CD14-positive monocyte (primary cell): ENCODE measurements around the gene CAMK4. TPM values are rescaled to one million over a fixed set of nuclear protein-coding genes. Genes with fewer than 3 reads are reported as not detected.

ENCODE experiments used
- DNase-seq, 3 donors: peaks; one replicate each; pipeline ENCODE4 v3.0.0-alpha.2; 2011 to 2022
- H2AFZ ChIP-seq: 2 replicates; pipeline ENCODE4 v1.6.0; 2012; ENCODE audit warnings: mild to moderate bottlenecking, low read depth, low read length, inconsistent platforms; ENCODE audit not compliant: insufficient read depth, poor library complexity, severe bottlenecking
- H3K27ac ChIP-seq, 2 donors: 1 replicate in 1 of 2; 2 replicates in 1 of 2; pipeline ENCODE4 v1.5.1; 2012 to 2013; ENCODE audit warnings: low read length in 2 of 2, control low read depth in 1 of 2, inconsistent platforms in 1 of 2, low read depth in 1 of 2, mild to moderate bottlenecking in 1 of 2
- H3K27me3 ChIP-seq, 2 donors: one replicate each; pipeline versions ENCODE4 v1.6.0 to v1.6.1; 2011 to 2013; ENCODE audit warnings: low read length in 2 of 2; ENCODE audit not compliant: control insufficient read depth in 2 of 2, insufficient read depth in 2 of 2
- H3K36me3 ChIP-seq, 2 donors: replicated peaks in 1 of 2; 1 replicate in 1 of 2; 2 replicates in 1 of 2; pipeline versions ENCODE4 v1.5.1 to v1.6.1; 2012 to 2013; ENCODE audit warnings: low read length in 2 of 2, control low read depth in 1 of 2, inconsistent platforms in 1 of 2, mild to moderate bottlenecking in 1 of 2; ENCODE audit not compliant: insufficient read depth in 2 of 2, control insufficient read depth in 1 of 2
- H3K4me1 ChIP-seq, 2 donors: 1 replicate in 1 of 2; 2 replicates in 1 of 2; pipeline versions ENCODE4 v1.5.1 to v1.6.1; 2012 to 2013; ENCODE audit warnings: low read length in 2 of 2, control low read depth in 1 of 2, inconsistent platforms in 1 of 2, mild to moderate bottlenecking in 1 of 2, moderate library complexity in 1 of 2; ENCODE audit not compliant: insufficient read depth in 2 of 2, control insufficient read depth in 1 of 2
- H3K4me2 ChIP-seq: replicated peaks from 2 replicates; pipeline ENCODE3; 2012; ENCODE audit warnings: low read length, moderate library complexity, mild to moderate bottlenecking; ENCODE audit not compliant: poor library complexity, severe bottlenecking; ENCODE audit errors: extremely low read depth
- H3K4me3 ChIP-seq, 3 experiments: fragments of 200-600 bp in 1 of 3; sonication (generic) in 1 of 3; replicated peaks in 1 of 3; 1 replicate in 2 of 3; 2 replicates in 1 of 3; pipeline ENCODE4 v1.5.1; 2011 to 2013; ENCODE audit warnings: low read length in 3 of 3, mild to moderate bottlenecking in 3 of 3, control low read depth in 2 of 3, low read depth in 2 of 3, inconsistent platforms in 1 of 3, moderate library complexity in 1 of 3
- H3K79me2 ChIP-seq: 2 replicates; pipeline ENCODE4 v1.6.0; 2012; ENCODE audit warnings: mild to moderate bottlenecking, control low read depth, inconsistent platforms, low read length, moderate library complexity; ENCODE audit not compliant: insufficient read depth
- H3K9ac ChIP-seq: 2 replicates; pipeline ENCODE4 v1.6.0; 2017; ENCODE audit warnings: low read length, mild to moderate bottlenecking; ENCODE audit not compliant: insufficient read depth, poor library complexity, severe bottlenecking
- H3K9me3 ChIP-seq, 2 donors: replicated peaks in 1 of 2; 1 replicate in 1 of 2; 2 replicates in 1 of 2; pipeline versions ENCODE4 v1.5.1 to v1.6.1; 2012 to 2013; ENCODE audit warnings: low read length in 2 of 2, control low read depth in 1 of 2; ENCODE audit not compliant: control insufficient read depth in 1 of 2, insufficient read depth in 1 of 2
- H4K20me1 ChIP-seq: 2 replicates; pipeline ENCODE4 v1.6.0; 2012; ENCODE audit warnings: mild to moderate bottlenecking, low read length, control low read depth, moderate library complexity; ENCODE audit not compliant: insufficient read depth
- H3K27ac Mint-ChIP-seq, 7 donors: one replicate each; pipeline ENCODE4 v1.8.0; 2020; ENCODE audit warnings: mild to moderate bottlenecking in 7 of 7, mixed read lengths in 7 of 7, moderate library complexity in 6 of 7, inconsistent platforms in 2 of 7
- H3K27me3 Mint-ChIP-seq, 3 donors: one replicate each; pipeline ENCODE4 v1.8.0; 2021 to 2022; ENCODE audit warnings: low read depth in 3 of 3, mild to moderate bottlenecking in 3 of 3, mixed read lengths in 3 of 3, moderate library complexity in 3 of 3, inconsistent platforms in 1 of 3
- H3K36me3 Mint-ChIP-seq, 2 donors: one replicate each; pipeline ENCODE4 v1.8.0; 2020; ENCODE audit warnings: mixed read lengths in 2 of 2, inconsistent platforms in 1 of 2, mild to moderate bottlenecking in 1 of 2
- H3K4me1 Mint-ChIP-seq: one replicate; pipeline ENCODE4 v1.8.0; 2020; ENCODE audit warnings: mild to moderate bottlenecking, mixed read lengths
- H3K4me3 Mint-ChIP-seq, 2 donors: one replicate each; pipeline ENCODE4 v1.8.0; 2020; ENCODE audit warnings: mild to moderate bottlenecking in 2 of 2, mixed read lengths in 2 of 2, moderate library complexity in 1 of 2
- H3K9me3 Mint-ChIP-seq, 7 donors: one replicate each; pipeline ENCODE4 v1.8.0; 2020 to 2022; ENCODE audit warnings: mixed read lengths in 7 of 7, mild to moderate bottlenecking in 6 of 7, moderate library complexity in 6 of 7, inconsistent platforms in 2 of 7
- CTCF ChIP-seq: fragments of 200-600 bp; IDR thresholded peaks from one replicate; pipeline ENCODE4 v1.8.0; 2022; ENCODE audit warnings: antibody characterized with exemption, mild to moderate bottlenecking
- WGBS: methylation state at CpG from one replicate; pipeline ENCODE4 v1.1.5; 2013; ENCODE audit warnings: missing lambda C conversion rate; ENCODE audit not compliant: insufficient coverage; 5-methylcytosine and 5-hydroxymethylcytosine counted together
- intact Hi-C, 2 donors: fragments of 100-400 bp; cut with micrococcal nuclease; formaldehyde crosslinking; loops; one replicate each; pipeline versions ENCODE4 v1.15.0 to v1.15.1; 2023
- polyA plus RNA-seq, 3 donors: library from polyadenylated mRNA; depleted of rRNA in 1 of 3; unstranded in 2 of 3; stranded (reverse) in 1 of 3; fragments of 300-500 nt in 2 of 3; fragments of >200 nt in 1 of 3; fragmentation: Illumina TruSeq in 2 of 3; gene quantifications; 1 replicate in 2 of 3; 2 replicates in 1 of 3; pipeline ENCODE4 v1.2.3, GENCODE V29; 2012 to 2021

Gene CAMK4
- polyA plus RNA-seq, 3 donors: 0.24 to 0.28 TPM; not detected in 1

- no CpG with 5 or more reads among the region's 2 CpGs for WGBS
- Histone ChIP-seq H3K36me3 (no peaks in the 10 kb centered on the region), H3K27ac (no peak overlapping the region), H3K79me2 (no peaks in the 10 kb centered on the region), H3K4me3 (no peak overlapping the region), H3K9ac (no peak overlapping the region), H3K4me1 (no peaks in the 10 kb centered on the region), H3K9me3 (no peaks in the 10 kb centered on the region), H3K4me2 (no peak overlapping the region), H4K20me1 (no peaks in the 10 kb centered on the region), H3K27me3 (no peaks in the 10 kb centered on the region), H2AFZ (no peak overlapping the region)
- no peaks in the 10 kb centered on the region for H3K4me1 Mint-ChIP-seq
- H3K4me3 Mint-ChIP-seq: no peak overlapping the region
- DNase-seq: no peak
- H3K36me3 Mint-ChIP-seq: no peaks in the 10 kb centered on the region
- intact Hi-C loops: no loop called here
- no peak for TF ChIP-seq CTCF
- H3K27me3 Mint-ChIP-seq: no peaks in the 10 kb centered on the region
- H3K9me3 Mint-ChIP-seq: peaks cover 0 to 3% (median 0%) of the 10 kb centered on the region in 7 donors
- no peak overlapping the region for H3K27ac Mint-ChIP-seq
Measured at GRCh38 chr5:111262153-111262552, 38.0 kb downstream of the CAMK4 start.

DNA sequence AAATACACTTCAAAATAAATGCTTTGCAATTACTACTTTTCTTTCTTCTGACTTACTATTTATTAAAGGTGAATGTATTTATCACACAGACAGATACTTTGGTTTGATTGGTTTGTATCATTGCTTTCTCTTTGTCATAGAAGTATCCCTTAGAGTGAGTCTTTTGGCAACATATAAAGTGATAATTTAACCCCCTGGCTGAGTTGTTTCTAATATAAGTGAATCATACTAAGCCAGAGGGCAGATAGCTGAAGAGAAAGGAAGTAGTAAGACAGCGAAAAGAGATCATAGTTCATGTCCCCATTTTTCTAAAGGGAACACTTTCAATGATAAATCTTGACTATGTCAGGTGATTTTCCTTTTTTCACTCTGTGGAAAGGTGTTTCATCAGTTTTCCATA is 38.6 kb downstream of the CAMK4 start:
- Histone ChIP-seq H3K36me3 (no peaks in the 10 kb centered on the region), H3K4me3 (no peak overlapping the region), H3K79me2 (no peaks in the 10 kb centered on the region), H3K9ac (no peak overlapping the region), H3K27me3 (no peaks in the 10 kb centered on the region), H3K4me1 (no peaks in the 10 kb centered on the region), H3K4me2 (no peak overlapping the region), H4K20me1 (no peaks in the 10 kb centered on the region), H3K27ac (no peak overlapping the region), H2AFZ (no peak overlapping the region), H3K9me3 (no peaks in the 10 kb centered on the region)
- intact Hi-C loops: no loop called here
- Mint-ChIP-seq H3K27me3 (no peaks in the 10 kb centered on the region), H3K4me1 (no peaks in the 10 kb centered on the region), H3K27ac (no peak overlapping the region), H3K4me3 (no peak overlapping the region), H3K9me3 (peaks cover 0 to 2% (median 0%) of the 10 kb centered on the region in 7 donors), H3K36me3 (no peaks in the 10 kb centered on the region)
- DNase-seq: no peak
- no peak for TF ChIP-seq CTCF
- no CpG with 5 or more reads among the region's 1 CpG for WGBS
